Vagina (tissue), 2 donors: ENCODE measurements around the gene DOK6. TPM values are rescaled to one million over a fixed set of nuclear protein-coding genes. Genes with fewer than 3 reads are reported as not detected.

Experiments
- DNase-seq, 2 donors: peaks; one replicate each; pipeline ENCODE4 v3.0.0-alpha.2; 2017; ENCODE audit errors: extremely low spot score in 2 of 2
- H3K27ac ChIP-seq: fragments of 200-600 bp; sonication (generic); one replicate; pipeline ENCODE4 v1.5.1; 2019
- H3K27me3 ChIP-seq: fragments of 200-600 bp; sonication (generic); one replicate; pipeline ENCODE4 v1.5.1; 2019
- H3K36me3 ChIP-seq, 2 donors: fragments of 200-600 bp; sonication (generic); one replicate each; pipeline ENCODE4 v1.5.1; 2017 to 2019
- H3K4me1 ChIP-seq: fragments of 200-600 bp; sonication (generic); one replicate; pipeline ENCODE4 v1.5.1; 2019
- H3K4me3 ChIP-seq, 2 donors: fragments of 200-600 bp; sonication (generic); 1 replicate in 1 of 2; 2 replicates in 1 of 2; pipeline ENCODE4 v1.5.1; 2016 to 2019
- H3K9me3 ChIP-seq: fragments of 200-600 bp; sonication (generic); one replicate; pipeline ENCODE4 v1.5.1; 2019
- CTCF ChIP-seq, 3 experiments: fragments of 450-650 bp in 2 of 3; fragments of 200-600 bp in 1 of 3; sonication (generic) in 1 of 3; IDR thresholded peaks; one replicate each; pipeline ENCODE4 v1.5.1; 2017 to 2019; ENCODE audit warnings: antibody characterized with exemption in 3 of 3, mild to moderate bottlenecking in 2 of 3, moderate library complexity in 2 of 3
- POLR2A ChIP-seq, 2 donors: fragments of 450-650 bp; IDR thresholded peaks; one replicate each; pipeline ENCODE4 v1.6.1; 2017; ENCODE audit warnings: antibody characterized with exemption in 2 of 2, mild to moderate bottlenecking in 2 of 2, moderate library complexity in 2 of 2
- POLR2AphosphoS5 ChIP-seq, 2 donors: sonication (generic); formaldehyde crosslinking; IDR thresholded peaks; one replicate each; pipeline ENCODE4 v1.9.0; 2017; ENCODE audit warnings: antibody characterized with exemption in 2 of 2, mild to moderate bottlenecking in 2 of 2, low read depth in 1 of 2; ENCODE audit not compliant: insufficient read depth in 1 of 2
- intact Hi-C: fragments of 100-400 bp; cut with DNase I; formaldehyde crosslinking; loops from one replicate; pipeline ENCODE4 v1.15.1; 2023
- total RNA-seq: library from RNA; depleted of rRNA; stranded (reverse); fragments of >200 nt; gene quantifications from one replicate; pipeline ENCODE4 v1.2.3, GENCODE V29; 2016

The DOK6 gene
- total RNA-seq, 1 donor from 2014 or later = 1.2 TPM

- DNase-seq = no peak
- Histone ChIP-seq H3K36me3 (no peaks in the 10 kb centered on the region), H3K4me3 (no peak overlapping the region), H3K4me1 (peaks cover 10% of the 10 kb centered on the region), H3K9me3 (no peaks in the 10 kb centered on the region), H3K27ac (no peak overlapping the region), H3K27me3 (no peaks in the 10 kb centered on the region)
- TF ChIP-seq CTCF (IDR thresholded peaks at IDR 0.05) (no peak), POLR2A (IDR thresholded peaks at IDR 0.05) (no peak), POLR2AphosphoS5 (IDR thresholded peaks at IDR 0.05; ENCODE audit: insufficient read depth in 1 of 2, low read depth in 1 of 2) (no peak)
- intact Hi-C loops = no loop called here
Measured at GRCh38 chr18:69843015-69843414, 442.3 kb downstream of the DOK6 start.

- TF ChIP-seq POLR2AphosphoS5 (IDR thresholded peaks at IDR 0.05; ENCODE audit: insufficient read depth in 1 of 2, low read depth in 1 of 2) (no peak), CTCF (IDR thresholded peaks at IDR 0.05) (no peak), POLR2A (IDR thresholded peaks at IDR 0.05) (no peak)
- H3K4me1 ChIP-seq = peaks cover 10% of the 10 kb centered on the region
- intact Hi-C loops = no loop called here
- no peaks in the 10 kb centered on the region for H3K9me3 ChIP-seq
- H3K36me3 ChIP-seq = no peaks in the 10 kb centered on the region
- no peak overlapping the region for H3K27ac ChIP-seq
- H3K4me3 ChIP-seq = no peak overlapping the region
- no peak for DNase-seq
- H3K27me3 ChIP-seq = no peaks in the 10 kb centered on the region
Measured at GRCh38 chr18:69844656-69845055, 444.0 kb downstream of the DOK6 start.

GRCh38 chr18:69845593-69846506, 445.2 kb downstream of the DOK6 start:
- intact Hi-C loops = no loop called here
- H3K27me3 ChIP-seq = no peaks in the 10 kb centered on the region
- no peak overlapping the region for H3K27ac ChIP-seq
- H3K4me3 ChIP-seq = no peak overlapping the region
- TF ChIP-seq POLR2AphosphoS5 (IDR thresholded peaks at IDR 0.05; ENCODE audit: insufficient read depth in 1 of 2, low read depth in 1 of 2) = no peak
- no peak for TF ChIP-seq POLR2A (IDR thresholded peaks at IDR 0.05)
- no peak for TF ChIP-seq CTCF (IDR thresholded peaks at IDR 0.05)
- no peak for DNase-seq
- H3K9me3 ChIP-seq = no peaks in the 10 kb centered on the region
- peaks cover 10% of the 10 kb centered on the region for H3K4me1 ChIP-seq
- H3K36me3 ChIP-seq = no peaks in the 10 kb centered on the region

GRCh38 chr18:69853051-69853450, 452.4 kb downstream of the DOK6 start:
- Histone ChIP-seq H3K4me1 (no peaks in the 10 kb centered on the region), H3K4me3 (no peak overlapping the region), H3K27ac (no peak overlapping the region), H3K27me3 (no peaks in the 10 kb centered on the region), H3K9me3 (no peaks in the 10 kb centered on the region), H3K36me3 (no peaks in the 10 kb centered on the region)
- TF ChIP-seq CTCF (IDR thresholded peaks at IDR 0.05) (no peak), POLR2A (IDR thresholded peaks at IDR 0.05) (no peak), POLR2AphosphoS5 (IDR thresholded peaks at IDR 0.05; ENCODE audit: insufficient read depth in 1 of 2, low read depth in 1 of 2) (no peak)
- no peak for DNase-seq
- intact Hi-C loops = no loop called here

GRCh38 chr18:69854455-69854854, 453.8 kb downstream of the DOK6 start:
- Histone ChIP-seq H3K9me3 (no peaks in the 10 kb centered on the region), H3K36me3 (no peaks in the 10 kb centered on the region), H3K27me3 (no peaks in the 10 kb centered on the region), H3K4me1 (no peaks in the 10 kb centered on the region), H3K27ac (no peak overlapping the region), H3K4me3 (no peak overlapping the region)
- no peak for DNase-seq
- intact Hi-C loops = no loop called here
- no peak for TF ChIP-seq POLR2A (IDR thresholded peaks at IDR 0.05)
- no peak for TF ChIP-seq POLR2AphosphoS5 (IDR thresholded peaks at IDR 0.05; ENCODE audit: insufficient read depth in 1 of 2, low read depth in 1 of 2)
- no peak for TF ChIP-seq CTCF (IDR thresholded peaks at IDR 0.05)
